ENCODE measurements around the gene PTBP2. TPM values are rescaled to one million over a fixed set of nuclear protein-coding genes. Genes with fewer than 3 reads are reported as not detected.

PTBP2 gene
- total and polyA plus RNA-seq, 2 donors (not counting 1 experiment from before 2014, with no cell fraction given) = 18.7 to 33.6 TPM

DNA sequence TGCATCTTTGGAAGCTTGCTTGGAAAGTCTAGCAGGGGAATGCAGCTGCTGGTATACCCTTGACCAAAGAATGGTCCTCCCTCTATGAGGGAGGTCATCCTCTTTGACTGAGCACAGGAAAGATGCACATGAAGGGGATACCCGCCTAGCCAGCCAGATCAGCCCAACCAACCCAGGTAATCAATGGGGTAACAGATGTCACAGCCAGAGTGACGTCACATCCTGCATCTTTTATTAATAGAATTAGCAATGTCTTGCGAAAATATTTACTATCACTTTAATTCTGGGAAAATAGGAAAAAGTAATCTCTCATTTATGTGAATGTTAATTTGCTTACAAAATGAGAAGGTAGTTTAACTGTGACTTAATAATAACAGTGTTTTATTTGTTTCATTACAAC is 25.6 kb upstream of the PTBP2 start:
- Mint-ChIP-seq H3K4me1 (no peaks in the 10 kb centered on the region), H3K9me3 (ENCODE audit: insufficient read depth) (peaks cover 4% of the 10 kb centered on the region), H3K27me3 (peaks cover 8% of the 10 kb centered on the region), H3K4me3 (no peak overlapping the region), H3K27ac (no peak overlapping the region)
- no peaks in the 10 kb centered on the region for H3K4me1 ChIP-seq (ENCODE audit: control insufficient read depth in 2 of 2, insufficient read depth in 2 of 2, low read length in 2 of 2)
- no peak overlapping the region for H3K27ac ChIP-seq (ENCODE audit: low read length in 2 of 2)
- POLR2A ChIA-PET = no interaction called here
- H3K9me3 ChIP-seq (ENCODE audit: control extremely low read depth in 1 of 3, control insufficient read depth in 2 of 3, insufficient read depth in 1 of 3, low read length in 2 of 3) = peaks cover 0 to 3% (median 2%) of the 10 kb centered on the region in 3 donors
- intact Hi-C loops (cut with micrococcal nuclease) = no loop called here
- no peak for DNase-seq
- H4K20me1 ChIP-seq (ENCODE audit: control insufficient read depth, insufficient read depth, low read length, poor library complexity, severe bottlenecking) = no peaks in the 10 kb centered on the region
- no peaks in the 10 kb centered on the region for H3K36me3 ChIP-seq (replicated peaks in 1 of 2; ENCODE audit: control extremely low read depth in 1 of 2, control insufficient read depth in 1 of 2, extremely low read depth in 1 of 2, insufficient read depth in 2 of 2, low read length in 1 of 2)
- WGBS (ENCODE audit: insufficient coverage) = no CpG with 5 or more reads among the region's 3 CpGs
- H3K9ac ChIP-seq (ENCODE audit: low read length) = no peak overlapping the region
- H3K27me3 ChIP-seq (replicated peaks in 1 of 4; ENCODE audit: control extremely low read depth in 1 of 4, control insufficient read depth in 3 of 4, insufficient read depth in 4 of 4, low read length in 3 of 4) = no peaks in the 10 kb centered on the region
- no peak overlapping the region for H2AFZ ChIP-seq (ENCODE audit: insufficient read depth, low read depth, low read length, poor library complexity, severe bottlenecking)
- no peak overlapping the region for H3K4me3 ChIP-seq (ENCODE audit: control extremely low read depth in 1 of 5, extremely low read depth in 1 of 5, insufficient read depth in 1 of 5, low read depth in 2 of 5, low read length in 4 of 5)
- TF ChIP-seq, protein P1, sequence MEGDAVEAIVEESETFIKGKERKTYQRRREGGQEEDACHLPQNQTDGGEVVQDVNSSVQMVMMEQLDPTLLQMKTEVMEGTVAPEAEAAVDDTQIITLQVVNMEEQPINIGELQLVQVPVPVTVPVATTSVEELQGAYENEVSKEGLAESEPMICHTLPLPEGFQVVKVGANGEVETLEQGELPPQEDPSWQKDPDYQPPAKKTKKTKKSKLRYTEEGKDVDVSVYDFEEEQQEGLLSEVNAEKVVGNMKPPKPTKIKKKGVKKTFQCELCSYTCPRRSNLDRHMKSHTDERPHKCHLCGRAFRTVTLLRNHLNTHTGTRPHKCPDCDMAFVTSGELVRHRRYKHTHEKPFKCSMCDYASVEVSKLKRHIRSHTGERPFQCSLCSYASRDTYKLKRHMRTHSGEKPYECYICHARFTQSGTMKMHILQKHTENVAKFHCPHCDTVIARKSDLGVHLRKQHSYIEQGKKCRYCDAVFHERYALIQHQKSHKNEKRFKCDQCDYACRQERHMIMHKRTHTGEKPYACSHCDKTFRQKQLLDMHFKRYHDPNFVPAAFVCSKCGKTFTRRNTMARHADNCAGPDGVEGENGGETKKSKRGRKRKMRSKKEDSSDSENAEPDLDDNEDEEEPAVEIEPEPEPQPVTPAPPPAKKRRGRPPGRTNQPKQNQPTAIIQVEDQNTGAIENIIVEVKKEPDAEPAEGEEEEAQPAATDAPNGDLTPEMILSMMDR (IDR thresholded peaks at IDR 0.05) = no peak
- TF ChIP-seq EZH2 (IDR thresholded peaks at IDR 0.05; ENCODE audit: borderline replicate concordance, insufficient read depth, low read depth, low read length, poor library complexity, severe bottlenecking) = no peak
- CTCF ChIA-PET = no interaction called here
- H3K79me2 ChIP-seq (ENCODE audit: control insufficient read depth, insufficient read depth, low read length) = no peaks in the 10 kb centered on the region
- no peak for ATAC-seq (ENCODE audit: low read depth)
- no peak overlapping the region for H3K4me2 ChIP-seq (replicated peaks; ENCODE audit: low read depth, low read length, poor library complexity, severe bottlenecking)

DNA sequence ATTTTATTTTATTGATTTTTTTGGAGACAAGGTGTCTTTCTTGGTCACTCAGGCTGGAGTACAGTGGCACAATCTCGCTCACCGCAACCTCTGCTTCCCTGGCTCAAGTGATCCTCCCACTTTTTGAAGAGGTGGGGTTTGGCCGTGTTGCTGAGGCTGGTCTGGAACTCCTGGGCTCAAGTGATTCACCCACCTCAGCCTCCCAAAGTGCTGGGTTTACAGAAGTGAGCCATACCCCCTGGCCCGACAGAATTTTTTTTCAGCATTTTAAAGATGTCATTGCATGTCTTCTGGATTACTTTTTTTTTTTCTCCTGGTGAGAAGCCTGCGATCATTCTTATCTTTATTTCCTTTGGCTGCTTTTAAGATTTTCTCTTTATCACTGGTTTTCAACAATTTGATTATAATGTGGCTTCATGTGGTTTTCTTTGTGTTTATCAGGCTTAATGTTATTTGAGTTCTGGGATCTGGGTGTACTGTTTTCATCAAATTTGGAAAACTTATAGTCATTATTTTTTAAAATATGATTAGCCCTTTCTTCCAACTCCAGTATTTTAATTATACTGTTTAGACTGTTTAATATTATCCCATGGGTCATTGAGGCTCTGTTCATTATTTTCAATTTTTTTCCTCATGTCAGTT is 23.1 kb upstream of the PTBP2 start:
- no peak for DNase-seq
- Mint-ChIP-seq H3K27me3 (peaks cover 19% of the 10 kb centered on the region), H3K9me3 (ENCODE audit: insufficient read depth) (peaks cover 4% of the 10 kb centered on the region), H3K27ac (peak overlapping the region; percentile 42), H3K4me1 (no peaks in the 10 kb centered on the region), H3K4me3 (no peak overlapping the region)
- ATAC-seq (ENCODE audit: low read depth) = no peak
- intact Hi-C loops (cut with micrococcal nuclease) = no loop called here
- H3K79me2 ChIP-seq (ENCODE audit: control insufficient read depth, insufficient read depth, low read length) = no peaks in the 10 kb centered on the region
- POLR2A ChIA-PET = no interaction called here
- no peak overlapping the region for H3K4me2 ChIP-seq (replicated peaks; ENCODE audit: low read depth, low read length, poor library complexity, severe bottlenecking)
- H3K9ac ChIP-seq (ENCODE audit: low read length) = no peak overlapping the region
- peaks cover 0 to 5% (median 2%) of the 10 kb centered on the region in 4 experiments for H3K27me3 ChIP-seq (replicated peaks in 1 of 4; ENCODE audit: control extremely low read depth in 1 of 4, control insufficient read depth in 3 of 4, insufficient read depth in 4 of 4, low read length in 3 of 4)
- H3K36me3 ChIP-seq (replicated peaks in 1 of 2; ENCODE audit: control extremely low read depth in 1 of 2, control insufficient read depth in 1 of 2, extremely low read depth in 1 of 2, insufficient read depth in 2 of 2, low read length in 1 of 2) = no peaks in the 10 kb centered on the region
- no peak for TF ChIP-seq EZH2 (IDR thresholded peaks at IDR 0.05; ENCODE audit: borderline replicate concordance, insufficient read depth, low read depth, low read length, poor library complexity, severe bottlenecking)
- TF ChIP-seq, protein P1 (IDR thresholded peaks at IDR 0.05) = no peak
- no peak overlapping the region for H3K4me3 ChIP-seq (ENCODE audit: control extremely low read depth in 1 of 5, extremely low read depth in 1 of 5, insufficient read depth in 1 of 5, low read depth in 2 of 5, low read length in 4 of 5)
- CTCF ChIA-PET = no interaction called here
- no peaks in the 10 kb centered on the region for H4K20me1 ChIP-seq (ENCODE audit: control insufficient read depth, insufficient read depth, low read length, poor library complexity, severe bottlenecking)
- WGBS (ENCODE audit: insufficient coverage) = 96% methylated on average over 3 of the region's 5 CpGs
- H3K4me1 ChIP-seq (ENCODE audit: control insufficient read depth in 2 of 2, insufficient read depth in 2 of 2, low read length in 2 of 2) = no peaks in the 10 kb centered on the region
- peaks cover 0 to 2% (median 0%) of the 10 kb centered on the region in 3 donors for H3K9me3 ChIP-seq (ENCODE audit: control extremely low read depth in 1 of 3, control insufficient read depth in 2 of 3, insufficient read depth in 1 of 3, low read length in 2 of 3)
- H2AFZ ChIP-seq (ENCODE audit: insufficient read depth, low read depth, low read length, poor library complexity, severe bottlenecking) = no peak overlapping the region
- no peak overlapping the region for H3K27ac ChIP-seq (ENCODE audit: low read length in 2 of 2)

Measured in B cell (primary cell).